SK-N-SH (cell line): Measurements from ENCODE around the gene C16orf74. TPM values are rescaled to one million over a fixed set of nuclear protein-coding genes. Genes with fewer than 3 reads are reported as not detected.

Source experiments
- CTCF ChIA-PET: fragments of 300-600, 350-600 bp; formaldehyde crosslinking; extraction: SDS; loops from one replicate; lab custom pipeline; 2021; lab: Yijun Ruan, JAX
- POLR2A ChIA-PET: fragments of 350-600 bp; sonication (Branson Sonifier 250); formaldehyde crosslinking; extraction: SDS; loops from one replicate; lab custom pipeline; 2020; ENCODE audit warnings: antibody characterized with exemption, inconsistent platforms; lab: Yijun Ruan, JAX
- DNase-seq: peaks from one replicate; pipeline ENCODE4 v3.0.0; 2012
- H2AFZ ChIP-seq: fragments of 200-600 bp; sonication (generic); 2 replicates; pipeline ENCODE4 v1.8.1; 2016; ENCODE audit warnings: antibody characterized with exemption, mild to moderate bottlenecking, low read depth
- H3F3A ChIP-seq: fragments of 200-600 bp; sonication (generic); replicated peaks from 2 replicates; pipeline ENCODE3; 2016; ENCODE audit warnings: antibody characterized with exemption, mild to moderate bottlenecking; ENCODE audit not compliant: insufficient read depth
- H3K27ac ChIP-seq, 2 experiments: fragments of 200-500 bp in 1 of 2; fragments of 200-600 bp in 1 of 2; sonication (Bioruptor generic) in 1 of 2; sonication (generic), shearing (Covaris generic) in 1 of 2; 2 replicates each; pipeline versions ENCODE4 v1.5.1 to v1.6.1; 2014 to 2016; ENCODE audit warnings: low read depth in 2 of 2, inconsistent platforms in 1 of 2, low read length in 1 of 2, mild to moderate bottlenecking in 1 of 2, mixed read lengths in 1 of 2
- H3K27me3 ChIP-seq: fragments of 200-600 bp; sonication (generic), shearing (Covaris generic); 2 replicates; pipeline ENCODE4 v1.6.1; 2016; ENCODE audit warnings: mixed run types; ENCODE audit not compliant: insufficient read depth
- H3K36me3 ChIP-seq, 2 experiments: fragments of 200-500 bp in 1 of 2; fragments of 200-600 bp in 1 of 2; sonication (Bioruptor generic) in 1 of 2; sonication (generic) in 1 of 2; replicated peaks in 1 of 2; 2 replicates each; pipeline versions ENCODE3 to v1.5.1; 2014 to 2016; ENCODE audit warnings: low read length in 1 of 2, mild to moderate bottlenecking in 1 of 2; ENCODE audit not compliant: insufficient read depth in 2 of 2, control insufficient read depth in 1 of 2
- H3K4me1 ChIP-seq, 2 experiments: fragments of 200-500 bp in 1 of 2; fragments of 200-600 bp in 1 of 2; sonication (Bioruptor generic) in 1 of 2; sonication (generic), shearing (Covaris generic) in 1 of 2; 2 replicates each; pipeline versions ENCODE4 v1.5.1 to v1.6.1; 2014 to 2016; ENCODE audit warnings: low read depth in 1 of 2, low read length in 1 of 2, mixed run types in 1 of 2; ENCODE audit not compliant: insufficient read depth in 2 of 2, control insufficient read depth in 1 of 2
- H3K4me2 ChIP-seq: fragments of 200-600 bp; sonication (generic), shearing (Covaris generic); 2 replicates; pipeline ENCODE4 v1.6.1; 2017; ENCODE audit warnings: mixed run types
- H3K4me3 ChIP-seq, 2 experiments: fragments of 200-500 bp in 1 of 2; fragments of 200-600 bp in 1 of 2; sonication (Bioruptor generic) in 1 of 2; sonication (generic), shearing (Covaris generic) in 1 of 2; 2 replicates each; pipeline versions ENCODE4 v1.5.1 to v1.8.1; 2014 to 2016; ENCODE audit warnings: low read depth in 2 of 2, inconsistent platforms in 1 of 2, low read length in 1 of 2, mild to moderate bottlenecking in 1 of 2, mixed read lengths in 1 of 2, moderate library complexity in 1 of 2
- H3K79me2 ChIP-seq: fragments of 200-600 bp; sonication (generic); 2 replicates; pipeline ENCODE4 v1.8.1; 2017; ENCODE audit warnings: mild to moderate bottlenecking; ENCODE audit not compliant: insufficient read depth
- H3K9ac ChIP-seq: fragments of 200-600 bp; sonication (generic); 2 replicates; pipeline ENCODE4 v1.6.1; 2017; ENCODE audit warnings: mixed run types
- H3K9me2 ChIP-seq: fragments of 200-600 bp; sonication (generic); 2 replicates; pipeline ENCODE4 v1.6.1; 2017; ENCODE audit warnings: mixed run types
- H3K9me3 ChIP-seq: fragments of 200-600 bp; sonication (generic); 2 replicates; pipeline ENCODE4 v1.6.1; 2017; ENCODE audit warnings: mixed run types, mild to moderate bottlenecking, moderate library complexity
- H4K20me1 ChIP-seq: fragments of 200-600 bp; sonication (generic); 2 replicates; pipeline ENCODE4 v1.6.1; 2017; ENCODE audit warnings: mild to moderate bottlenecking, mixed run types; ENCODE audit not compliant: insufficient read depth
- CHD2 ChIP-seq: fragments of 150-350 bp; IDR thresholded peaks from 2 replicates; pipeline ENCODE4 v1.6.1; 2018; ENCODE audit warnings: low read length; ENCODE audit not compliant: partially characterized antibody
- ELF1 ChIP-seq: IDR thresholded peaks from 2 replicates; pipeline ENCODE4 v1.4.0; 2012
- GABPA ChIP-seq: IDR thresholded peaks from 2 replicates; pipeline ENCODE4 v1.4.0; 2012; ENCODE audit warnings: low read depth, mild to moderate bottlenecking
- NFIC ChIP-seq: IDR thresholded peaks from 2 replicates; pipeline ENCODE4 v1.4.0; 2012; ENCODE audit warnings: borderline replicate concordance
- PBX3 ChIP-seq: IDR thresholded peaks from 2 replicates; pipeline ENCODE4; 2012
- POLR2AphosphoS5 ChIP-seq: IDR thresholded peaks from 2 replicates; pipeline ENCODE4 v1.6.1; 2012; ENCODE audit warnings: low read depth, low read length
- RAD21 ChIP-seq: IDR thresholded peaks from 2 replicates; pipeline ENCODE4 v1.6.1; 2012; ENCODE audit warnings: mild to moderate bottlenecking, low read length
- REST ChIP-seq: IDR thresholded peaks from 2 replicates; pipeline ENCODE4 v1.6.1; 2012; ENCODE audit warnings: mild to moderate bottlenecking, low read depth, low read length, moderate library complexity
- TAF1 ChIP-seq: IDR thresholded peaks from 2 replicates; pipeline ENCODE4 v1.6.1; 2012; ENCODE audit warnings: low read depth, mild to moderate bottlenecking, low read length, moderate library complexity, borderline replicate concordance
- TCF12 ChIP-seq: IDR thresholded peaks from 2 replicates; pipeline ENCODE4 v1.4.0; 2012
- TEAD4 ChIP-seq: IDR thresholded peaks from 2 replicates; pipeline ENCODE4 v1.4.0; 2012; ENCODE audit warnings: mild to moderate bottlenecking, borderline replicate concordance; ENCODE audit not compliant: insufficient read depth
- USF1 ChIP-seq: IDR thresholded peaks from 2 replicates; pipeline ENCODE4 v1.4.0; 2012; ENCODE audit warnings: low read depth, borderline replicate concordance
- WGBS: methylation state at CpG from one replicate; pipeline ENCODE4 v1.1.6; 2017; ENCODE audit warnings: low lambda C conversion rate; 5-methylcytosine and 5-hydroxymethylcytosine counted together
- polyA plus RNA-seq, 3 experiments: library from polyadenylated mRNA; depleted of rRNA; stranded (reverse); fragments of >200 nt; gene quantifications; 2 replicates each; pipeline ENCODE4 v1.2.3, GENCODE V29; 2012

The C16orf74 gene
- polyA plus RNA-seq, 1 of the 3 experiments (the other 2 are of a cell fraction) = 27.2 TPM

- Histone ChIP-seq H3K9ac (peak overlapping the region; percentile 96), H3F3A (peaks cover 3% of the 10 kb centered on the region), H2AFZ (no peak overlapping the region), H3K4me2 (peak overlapping the region; percentile 98), H3K79me2 (peaks cover 83% of the 10 kb centered on the region), H3K4me3 (peak overlapping the region; percentile 88 to 96), H3K27me3 (no peaks in the 10 kb centered on the region), H3K9me2 (no peaks in the 10 kb centered on the region), H3K27ac (peak overlapping the region; percentile 69 to 78; a peak in 2 of 4 replicates), H3K36me3 (peaks cover 41 to 51% of the 10 kb centered on the region in 2 experiments), H3K9me3 (no peaks in the 10 kb centered on the region), H3K4me1 (peaks cover 14 to 15% of the 10 kb centered on the region in 2 experiments; a peak in 2 of 4 replicates), H4K20me1 (peaks cover 53% of the 10 kb centered on the region)
- no peak for DNase-seq
- TF ChIP-seq PBX3 = no peak
- TF ChIP-seq REST = no peak
- no peak for TF ChIP-seq ELF1
- TF ChIP-seq TAF1 = no peak
- no peak for TF ChIP-seq NFIC
- TF ChIP-seq RAD21 = no peak
- TF ChIP-seq TEAD4 = no peak
- no peak for TF ChIP-seq POLR2AphosphoS5
- no peak for TF ChIP-seq TCF12
- TF ChIP-seq CHD2 = no peak
- no peak for TF ChIP-seq GABPA
- no peak for TF ChIP-seq USF1
- 18% methylated on average over 9 of the region's 9 CpGs for WGBS
- ChIA-PET CTCF (interaction anchor here (0.7 to 1.3 kb wide), 5 partner anchors 11 to 125 kb away, joined by 3 to 8 read pairs (median 3); no protein-coding TSS in a partner anchor), POLR2A (interaction anchor here (0.5 kb wide), 1 partner anchor 58 kb away, joined by 3 read pairs; no protein-coding TSS in a partner anchor)
Observed at GRCh38 chr16:85800321-85800669, 49.4 kb upstream of the C16orf74 start.
